Epithelial cell of prostate (primary cell): ENCODE data around the gene AVPR2.
A peak's percentile ranks its signal among the peaks of the same experiment; 100 is the strongest.

Experiments used
- DNase-seq: peaks from one replicate; pipeline ENCODE4 v3.0.0-alpha.2; 2011; ENCODE audit warnings: low read depth, low spot score
- H3K27ac ChIP-seq: fragments of 450-650 bp; 2 replicates; pipeline ENCODE4 v1.5.1; 2017; ENCODE audit warnings: mild to moderate bottlenecking

AVPR2 gene

DNA sequence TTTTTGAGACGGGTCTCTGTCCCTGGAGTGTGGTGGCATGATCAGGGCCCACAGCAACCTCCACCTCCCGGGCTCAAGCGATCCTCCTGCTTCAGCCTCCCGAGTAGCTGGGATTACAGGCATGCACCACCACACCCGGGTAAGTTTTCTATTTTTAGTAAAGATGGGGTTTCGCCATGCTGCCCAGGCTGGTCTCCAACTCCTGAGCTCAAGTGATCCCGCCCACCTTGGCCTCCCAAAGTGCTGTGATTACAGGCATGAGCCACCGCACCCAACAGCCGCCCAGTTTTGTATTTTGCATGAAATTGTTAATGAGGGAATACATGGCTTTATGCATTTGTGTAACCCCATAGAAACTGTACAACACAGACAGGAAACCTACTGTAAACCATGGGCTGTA lies 24.4 kb downstream of the AVPR2 start:
- peak overlapping the region; percentile 91 for H3K27ac ChIP-seq

DNA sequence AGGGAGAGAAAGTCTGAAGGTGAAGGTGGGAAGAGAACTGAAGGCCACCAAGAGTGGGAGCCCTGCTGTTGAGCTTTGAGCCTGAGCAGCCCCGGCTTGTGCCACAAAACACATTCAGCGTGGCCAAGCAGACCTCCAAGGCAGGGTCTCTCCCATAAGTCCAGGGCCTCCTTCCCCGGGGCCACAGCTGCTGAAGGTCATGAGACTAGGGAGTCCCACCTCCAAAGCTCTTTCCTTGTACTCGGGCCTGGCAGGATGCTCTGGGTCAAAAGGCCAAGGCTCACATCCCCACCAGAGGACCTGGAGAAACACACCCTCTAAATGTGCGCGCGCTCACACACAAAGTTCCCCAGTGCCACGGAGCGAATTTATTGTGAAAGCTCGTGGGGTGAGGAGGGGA lies 25.1 kb downstream of the AVPR2 start:
- DNase-seq, result no peak
- H3K27ac ChIP-seq, result no peak overlapping the region

More for the DNA sequence above, 24.4 kb downstream of the AVPR2 start:
- DNase-seq, result no peak

DNA sequence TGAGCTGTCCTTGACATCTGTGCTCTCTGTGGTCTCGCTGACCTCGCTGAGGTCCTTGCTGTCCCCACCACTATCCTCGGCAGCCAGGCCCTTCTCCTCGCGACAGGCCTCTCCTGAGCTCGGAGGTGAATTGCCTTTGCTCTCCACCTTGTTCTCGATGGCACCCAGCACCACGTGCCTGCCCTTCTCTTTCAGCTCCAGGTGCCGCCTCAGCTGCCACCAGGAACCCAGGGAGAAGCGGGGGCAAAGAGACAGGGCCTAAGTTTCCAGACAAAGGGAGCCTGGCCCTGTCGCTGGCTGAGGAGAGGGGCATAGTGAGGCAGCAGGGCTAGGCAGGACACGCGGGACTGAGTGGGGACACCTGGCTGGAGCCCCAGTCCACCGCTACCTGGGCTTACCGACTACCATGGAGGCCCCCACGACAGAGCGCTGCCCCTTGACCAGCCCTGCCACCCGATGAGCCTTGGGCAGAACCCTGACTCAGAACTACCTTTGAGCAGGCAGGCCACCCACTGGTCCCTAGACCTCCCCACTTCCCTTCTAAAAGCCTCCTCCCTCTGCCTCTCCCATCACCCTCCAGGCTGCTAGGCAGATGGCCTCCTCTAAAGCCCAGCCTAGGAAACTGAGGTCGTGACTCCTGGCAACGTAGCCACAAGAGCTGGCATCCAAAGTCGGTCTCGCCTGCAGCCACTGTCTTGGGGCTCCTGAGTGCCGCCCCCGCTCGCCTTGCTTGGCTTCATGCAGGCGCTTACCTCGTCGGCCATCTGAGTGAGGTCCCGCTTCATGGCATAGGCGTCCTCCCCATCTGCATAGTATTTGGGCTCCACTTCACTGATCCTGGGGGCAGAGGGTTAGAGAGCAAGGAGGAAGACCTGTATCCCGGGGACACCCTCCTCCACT lies 25.8 kb downstream of the AVPR2 start:
- no peak for DNase-seq
- no peak overlapping the region for H3K27ac ChIP-seq

DNA sequence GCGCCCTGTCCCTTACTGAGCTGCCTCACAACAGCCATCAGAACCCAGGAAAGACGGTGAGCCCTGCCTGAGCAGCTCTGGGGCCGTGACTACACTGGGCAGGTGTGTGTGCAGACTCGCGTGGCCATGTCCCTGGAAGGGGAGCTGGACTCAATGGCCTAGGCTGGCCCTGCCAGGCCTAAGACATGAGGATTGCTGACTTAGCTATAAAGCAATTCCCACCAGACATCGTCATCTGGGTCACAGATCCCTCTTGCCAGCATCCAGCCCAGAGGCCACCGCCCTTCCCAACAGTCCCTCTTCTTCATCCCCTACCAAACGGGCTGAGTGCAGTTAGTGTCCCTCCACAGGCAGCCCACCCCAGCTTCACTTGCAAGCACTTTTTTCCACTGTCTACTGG lies 26.7 kb downstream of the AVPR2 start:
- no peak for DNase-seq
- H3K27ac ChIP-seq, result no peak overlapping the region

DNA sequence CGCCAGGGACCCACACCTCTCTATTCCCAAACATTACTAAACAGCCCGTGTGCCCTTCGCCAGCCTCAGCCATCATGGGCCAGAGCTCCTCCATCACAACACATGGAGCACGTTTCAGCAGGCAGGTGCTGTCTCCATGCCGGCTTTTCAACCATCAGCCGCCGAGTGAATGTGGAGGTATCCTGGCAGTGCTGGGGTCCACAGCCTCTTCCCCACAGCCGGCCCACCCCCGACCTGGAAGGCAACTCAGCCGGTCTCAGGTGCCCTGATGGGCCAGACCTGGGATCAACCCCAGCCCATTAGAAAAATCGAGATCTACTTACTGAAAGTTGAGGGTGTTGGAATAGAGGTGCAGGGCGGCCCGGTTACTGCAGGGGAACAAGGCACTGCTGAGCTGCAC lies 27.3 kb downstream of the AVPR2 start:
- no peak overlapping the region for H3K27ac ChIP-seq
- DNase-seq, result no peak

DNA sequence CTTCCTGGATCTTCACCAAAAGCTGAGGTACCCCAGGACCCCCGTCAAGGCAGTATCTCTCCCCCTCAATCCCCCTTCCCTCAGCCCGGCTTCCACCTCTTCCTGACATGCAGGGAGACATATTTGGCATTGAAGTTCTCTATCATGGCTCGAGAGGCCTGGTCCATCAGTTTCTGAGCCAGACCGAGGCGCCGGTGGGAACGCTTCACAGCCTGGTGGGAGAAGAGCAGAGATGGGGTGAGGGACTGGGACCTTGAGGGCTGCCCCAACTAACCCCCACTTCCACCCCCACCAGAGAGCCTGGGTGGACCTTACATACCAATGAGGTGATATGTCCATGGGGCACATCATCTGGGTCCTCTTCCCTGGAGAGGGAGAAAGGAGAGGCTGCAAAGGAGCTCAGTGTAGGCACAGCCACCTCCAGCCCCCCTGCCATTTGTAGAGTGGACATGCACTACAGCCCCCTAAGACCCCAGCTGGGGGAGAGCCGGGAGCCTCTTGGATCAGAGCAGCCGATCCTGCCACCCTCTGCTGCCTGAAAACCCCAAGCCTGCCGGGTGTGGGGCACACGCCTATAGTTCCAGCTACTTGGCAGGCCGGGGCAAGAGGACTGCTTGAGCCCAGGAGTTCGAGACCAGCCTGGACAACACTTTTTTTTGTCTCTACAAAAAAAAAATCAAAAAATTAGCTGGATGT lies 27.9 kb downstream of the AVPR2 start:
- no peak overlapping the region for H3K27ac ChIP-seq
- DNase-seq, result no peak

DNA sequence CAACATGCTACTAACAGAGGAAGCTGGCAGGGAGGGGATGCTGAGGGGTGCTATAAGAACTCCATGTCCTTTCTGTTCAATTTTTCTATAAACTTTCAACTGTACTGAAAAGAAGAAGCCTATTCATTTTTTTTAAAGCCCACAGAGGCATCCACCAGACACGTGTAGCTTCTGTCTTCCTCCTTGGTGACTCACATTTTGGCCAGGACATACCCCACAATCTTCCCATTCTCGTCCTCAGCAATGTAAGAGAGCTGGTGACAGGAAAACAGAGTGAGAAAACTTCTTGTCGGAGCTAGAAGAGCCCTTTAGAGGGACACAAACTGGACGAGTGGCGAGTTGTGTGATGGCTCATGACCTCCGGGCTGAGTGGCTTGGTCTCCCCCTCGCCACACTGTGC lies 29.3 kb downstream of the AVPR2 start:
- peak overlapping the region; percentile 43 for H3K27ac ChIP-seq
- no peak for DNase-seq

DNA sequence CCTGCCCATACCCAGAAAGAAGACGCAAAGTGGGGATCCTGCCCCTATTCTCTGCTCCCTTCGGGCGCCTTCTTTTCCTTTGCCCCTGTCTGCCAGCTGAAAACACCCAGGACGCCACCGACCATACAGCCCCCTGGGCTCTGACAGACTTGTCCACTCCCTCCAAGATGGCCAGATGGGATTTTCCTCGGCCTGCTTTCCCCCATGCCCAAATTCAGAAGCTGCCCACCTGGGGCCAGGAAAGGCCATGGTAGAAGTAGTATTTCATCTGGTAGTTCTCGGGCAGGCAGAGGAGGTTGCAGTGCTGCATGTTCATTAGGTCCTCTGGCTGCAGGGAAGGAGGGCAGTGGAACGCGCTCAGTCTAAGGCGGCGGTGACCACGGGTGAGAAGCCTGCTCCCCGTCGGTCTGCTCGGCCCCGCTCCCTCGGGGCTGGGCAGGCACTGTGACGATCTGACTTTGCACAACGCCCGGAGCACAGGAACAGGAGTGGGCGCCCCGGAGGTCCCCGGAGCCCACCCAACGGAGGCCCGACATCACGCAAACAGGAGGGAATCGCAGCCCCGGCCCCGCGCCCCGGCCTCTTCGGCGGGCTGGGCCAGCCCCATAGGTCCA lies 29.8 kb downstream of the AVPR2 start:
- H3K27ac ChIP-seq, result peak overlapping the region; percentile 43
- no peak for DNase-seq

DNA sequence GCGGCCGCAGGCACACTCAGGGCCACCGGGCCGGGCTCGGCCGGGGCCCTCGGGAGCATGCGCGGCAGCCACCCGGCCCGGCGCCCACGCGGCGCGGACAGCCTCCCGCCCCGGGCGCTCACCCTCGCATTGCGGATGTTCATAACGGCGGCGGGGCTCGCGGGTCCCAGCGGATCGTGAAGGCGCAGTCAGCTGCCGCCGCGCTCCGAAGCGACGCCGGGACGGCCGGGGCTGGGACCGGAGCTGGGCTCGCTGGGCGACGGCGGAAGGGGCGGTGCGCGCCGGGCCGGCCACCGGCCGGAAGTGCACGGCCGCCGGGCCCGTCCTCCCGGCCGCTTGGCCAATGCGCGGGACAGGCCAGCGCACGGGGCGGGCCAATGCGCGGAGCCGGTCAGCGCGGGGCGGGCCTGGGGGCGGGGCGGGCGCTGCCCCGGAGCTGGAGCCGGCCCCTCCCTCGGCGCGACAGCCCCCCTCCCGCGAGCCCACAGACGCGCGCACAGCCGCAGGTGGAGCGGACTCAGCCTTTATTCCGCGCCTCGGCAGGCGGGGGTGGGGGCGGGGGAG lies 30.4 kb downstream of the AVPR2 start, which contains the start of gene NAA10:
TSS of gene NAA10 (minus strand) at position 276 of the 564 bp plus-strand sequence. CDS start at position 143, 133 bp downstream.
- no peak for DNase-seq

DNA sequence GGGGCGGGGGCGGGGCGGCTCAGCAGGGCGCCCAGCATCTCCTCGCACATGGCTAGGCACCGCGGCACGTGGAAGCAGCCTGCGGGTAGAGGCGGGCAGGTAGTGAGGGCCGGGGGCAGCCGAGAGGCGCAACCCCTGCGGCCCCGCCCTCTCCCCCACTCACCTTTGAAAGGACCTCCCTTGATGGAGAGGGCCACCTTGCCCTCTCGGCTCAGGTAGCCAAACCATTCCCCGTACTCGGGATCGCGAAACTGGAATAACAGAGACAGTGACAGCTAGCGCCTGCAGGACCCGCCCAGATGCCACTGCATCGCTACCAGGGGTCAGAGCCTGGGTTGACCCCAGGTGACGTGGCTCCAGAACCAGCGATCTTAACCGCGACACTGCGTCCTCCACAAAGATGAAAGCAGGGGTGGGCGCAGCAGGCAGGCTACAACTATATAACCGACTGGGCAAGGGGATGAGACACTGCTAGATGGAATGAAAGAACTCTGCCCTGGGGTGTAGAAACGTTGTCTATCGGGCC lies 30.9 kb downstream of the AVPR2 start:
- no peak for DNase-seq
- H3K27ac ChIP-seq, result no peak overlapping the region

More for the DNA sequence above, 30.4 kb downstream of the AVPR2 start, which contains the start of gene NAA10:
- peak within 1 kb of the TSS; percentile 43 for H3K27ac ChIP-seq

DNA sequence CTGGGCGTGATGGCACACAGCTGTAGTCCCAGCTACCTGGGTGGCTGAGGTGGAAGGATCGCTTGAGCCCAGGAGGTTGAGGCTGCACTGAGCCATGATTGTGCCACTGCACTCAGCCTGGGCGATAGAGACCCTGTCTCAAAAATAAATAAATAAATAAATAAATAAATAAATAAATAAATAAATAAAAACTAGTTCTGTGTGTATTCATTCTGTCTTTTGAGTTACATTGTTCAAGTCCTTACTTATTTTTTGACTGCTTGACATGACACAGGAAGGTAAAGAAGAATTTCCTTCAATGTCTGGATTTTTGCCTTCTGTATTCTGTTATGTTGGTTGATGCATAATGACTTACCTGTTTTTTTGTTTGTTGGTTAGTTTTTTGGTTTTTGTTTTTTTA lies 32.6 kb downstream of the AVPR2 start:
- no peak for DNase-seq
- no peak overlapping the region for H3K27ac ChIP-seq

DNA sequence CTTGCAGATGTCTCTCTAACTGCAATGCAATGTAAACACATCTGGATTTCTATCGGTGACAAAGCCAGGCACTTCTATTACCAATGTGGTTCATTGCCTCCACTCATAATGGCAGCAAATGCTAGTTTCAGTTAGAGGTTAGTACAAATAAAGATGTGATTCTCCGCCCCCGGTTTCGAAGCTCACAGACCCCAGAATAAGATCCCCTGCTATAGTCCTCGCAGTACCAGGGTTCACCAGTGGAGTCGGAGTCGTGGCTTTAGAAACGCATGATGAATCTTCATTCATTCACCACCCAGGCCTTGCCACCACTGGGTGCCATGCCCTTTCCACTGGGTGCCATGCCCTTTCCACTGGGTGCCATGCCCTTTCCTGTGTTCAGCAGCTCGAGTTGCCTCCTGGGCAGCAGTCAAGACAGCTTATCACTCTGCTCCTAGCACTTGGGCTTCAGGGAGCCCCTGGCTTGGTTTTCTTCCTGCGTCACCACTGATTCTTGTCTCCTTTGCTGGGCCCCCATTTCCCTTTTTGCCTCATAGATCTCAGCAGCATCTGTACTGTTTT lies 33.8 kb downstream of the AVPR2 start:
- no peak overlapping the region for H3K27ac ChIP-seq
- no peak for DNase-seq

DNA sequence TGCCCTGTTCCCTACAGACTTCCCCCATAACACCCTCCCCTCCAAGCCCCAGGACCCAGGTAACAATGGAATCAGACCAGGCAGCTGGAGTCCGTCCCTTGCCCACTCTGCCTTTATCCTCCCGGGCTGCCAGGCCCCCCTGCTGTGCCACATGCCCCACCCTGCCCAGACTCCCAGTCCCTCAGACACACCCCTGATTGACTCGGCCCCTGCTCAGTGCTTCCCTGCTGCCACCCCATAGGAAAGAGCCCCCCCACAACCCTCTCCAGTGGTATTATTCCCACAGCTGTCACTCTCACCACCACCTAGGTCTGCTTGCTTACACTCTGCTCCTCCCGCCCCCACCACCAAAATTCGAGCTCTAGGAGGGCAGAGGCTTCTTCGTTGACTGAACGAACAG lies 35.1 kb downstream of the AVPR2 start:
- no peak for DNase-seq

DNA sequence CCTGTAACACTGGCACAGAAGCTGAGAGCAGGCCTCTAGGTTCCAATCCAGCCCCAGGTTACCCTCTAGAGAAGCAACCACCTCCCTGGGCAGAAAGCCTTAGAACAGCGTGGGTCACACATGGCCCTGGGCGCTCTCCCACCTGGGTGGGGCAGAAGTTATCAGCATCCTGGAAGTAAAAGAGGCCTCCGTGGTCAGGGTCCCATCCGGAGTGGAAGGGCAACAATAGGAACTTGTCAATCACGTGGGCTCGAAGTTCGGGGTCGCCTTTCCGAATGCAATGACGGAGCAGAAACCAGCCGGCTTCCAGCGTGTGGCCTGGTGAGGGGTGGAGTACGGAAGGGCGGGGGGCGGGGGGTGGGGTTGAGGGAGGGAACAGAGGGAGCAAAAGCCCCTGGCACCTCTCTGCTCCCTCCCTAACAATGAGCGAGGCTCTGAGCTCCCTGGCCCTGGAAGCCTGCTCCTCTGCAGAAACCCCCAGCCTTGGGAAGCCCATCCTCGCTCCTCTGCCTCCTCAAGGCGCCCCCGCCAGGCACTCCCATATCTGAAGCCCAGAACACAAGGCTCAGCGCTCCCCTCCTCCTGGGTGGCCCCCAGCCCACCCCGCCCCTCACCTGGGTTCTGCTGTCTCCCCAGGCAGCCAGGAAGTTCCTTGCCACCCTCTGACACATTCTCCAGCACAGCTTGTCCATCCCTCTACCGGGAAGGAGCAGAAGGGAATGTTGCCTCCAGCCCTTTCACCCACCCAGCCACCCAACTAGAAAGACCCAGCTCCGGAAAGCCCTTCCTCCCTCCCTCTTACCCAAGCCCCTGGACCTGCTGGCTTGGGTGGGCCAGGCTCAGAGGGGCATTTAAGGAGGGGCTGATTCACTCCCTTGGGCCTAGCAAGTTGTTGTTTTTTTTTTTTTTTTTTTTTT lies 37.1 kb downstream of the AVPR2 start:
- H3K27ac ChIP-seq, result no peak overlapping the region
- DNase-seq, result no peak

More for the DNA sequence above, 35.1 kb downstream of the AVPR2 start:
- no peak overlapping the region for H3K27ac ChIP-seq

DNA sequence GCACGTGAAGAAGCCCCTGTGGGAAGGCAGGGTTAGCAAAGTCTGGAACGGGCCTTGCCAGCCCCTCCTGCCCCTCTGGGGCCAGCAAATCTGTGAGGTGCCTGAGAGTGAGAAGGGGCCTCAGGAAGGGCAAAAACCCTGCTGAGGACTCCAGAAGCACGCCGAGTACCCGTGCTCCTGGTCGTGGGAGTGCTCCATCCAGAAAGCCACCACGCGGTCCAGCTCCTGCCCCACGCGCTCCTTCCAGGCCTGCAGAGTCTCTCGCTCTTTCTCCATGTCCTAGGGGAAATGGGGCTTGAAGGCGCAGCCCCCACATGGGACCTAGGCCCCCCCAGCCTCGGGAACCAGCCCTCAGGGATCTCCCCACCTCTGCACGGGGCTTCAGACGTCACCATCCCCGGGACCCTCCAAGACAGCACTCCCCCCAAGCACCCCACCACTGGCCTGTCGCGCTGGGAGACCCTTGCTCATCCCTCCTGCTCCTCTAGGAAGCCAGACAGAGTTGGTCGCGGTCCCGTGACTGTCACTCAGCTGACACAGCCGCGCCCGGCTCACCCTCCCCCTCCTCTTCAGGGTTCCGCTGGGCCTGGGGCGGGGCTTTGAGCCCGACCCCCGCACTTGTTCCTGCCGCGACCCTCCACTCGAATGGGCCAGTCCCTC lies 39.8 kb downstream of the AVPR2 start, which contains the start of gene RENBP:
TSS of gene RENBP (minus strand) at position 504 of the 660 bp plus-strand sequence. CDS start at position 471, 33 bp downstream.
- no peak within 1 kb of the TSS for H3K27ac ChIP-seq

DNA sequence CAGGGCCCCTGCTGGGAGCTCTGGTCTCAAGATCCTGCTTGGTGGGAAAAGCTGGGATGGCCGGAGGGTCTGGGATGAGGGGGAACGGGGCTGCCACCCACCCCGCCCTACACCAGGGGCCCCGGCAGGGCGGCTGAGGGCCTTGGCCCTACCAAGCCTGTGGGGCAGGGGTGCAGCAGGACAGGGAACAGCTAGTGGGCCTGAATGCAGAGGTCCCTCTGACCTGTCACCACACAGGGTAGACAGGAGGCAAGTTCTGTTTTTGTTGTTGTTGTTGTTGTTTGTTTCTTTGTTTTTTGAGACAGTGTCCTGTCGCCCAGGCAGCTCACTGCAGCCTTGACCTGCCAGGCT lies 40.3 kb downstream of the AVPR2 start:
- DNase-seq, result no peak
- H3K27ac ChIP-seq, result no peak overlapping the region

More for the DNA sequence above, 39.8 kb downstream of the AVPR2 start, which contains the start of gene RENBP:
- no peak for DNase-seq

DNA sequence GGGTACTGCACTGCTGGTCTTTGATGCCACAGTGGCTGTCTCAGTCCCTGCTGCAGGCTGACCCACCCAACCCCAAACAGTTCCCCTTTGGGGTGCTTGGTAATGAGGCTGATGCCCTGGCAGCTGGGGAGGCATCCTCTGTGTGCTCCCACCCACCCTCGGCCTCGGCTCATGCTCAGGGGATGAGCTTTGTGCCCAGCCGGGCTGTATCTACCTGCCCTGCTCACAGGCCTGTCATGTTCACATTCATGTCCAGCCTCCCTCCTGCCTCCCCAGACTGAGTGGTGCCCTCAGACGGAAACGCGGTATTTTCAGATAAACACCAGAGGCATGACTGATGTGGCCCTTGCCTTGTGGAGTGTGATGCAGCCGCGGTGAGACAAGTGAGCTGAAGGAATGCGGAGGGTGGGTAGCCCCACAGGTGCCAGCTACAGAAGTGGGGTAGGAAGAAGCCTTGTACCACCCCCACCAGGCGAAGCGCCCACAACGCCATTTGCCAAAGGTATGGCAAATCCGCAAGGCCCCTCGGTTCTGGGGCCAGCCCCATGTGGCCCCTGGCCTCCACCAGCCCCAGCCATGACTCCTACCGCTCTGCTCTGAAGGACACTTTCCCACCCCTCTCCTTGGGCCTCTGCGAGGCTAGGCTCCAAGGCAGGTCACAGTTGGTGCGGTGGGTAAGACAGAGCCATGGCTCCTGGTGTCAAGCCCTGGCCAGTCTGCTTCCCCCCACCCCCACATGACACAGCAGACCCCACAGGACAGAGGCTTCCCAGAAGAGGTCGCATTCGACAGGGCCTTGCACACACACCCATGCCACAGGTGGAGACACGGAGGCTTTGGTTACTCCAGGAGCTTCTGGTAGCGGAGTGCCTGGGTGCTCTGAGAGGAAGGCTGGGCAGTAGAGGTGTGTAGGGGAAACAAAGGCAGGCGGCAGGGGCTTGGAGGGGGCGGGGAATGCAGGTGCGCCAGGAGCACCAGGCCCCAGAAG lies 41.8 kb downstream of the AVPR2 start:
- no peak for DNase-seq
- H3K27ac ChIP-seq, result no peak overlapping the region
